Raji (cell line): ENCODE measurements around the gene PITPNC1.

Experiments used
- POLR2A ChIP-seq: IDR thresholded peaks from 2 replicates; pipeline ENCODE4 v1.6.1; 2011; ENCODE audit warnings: low read depth, low read length, control low read depth; ENCODE audit not compliant: insufficient read depth

PITPNC1 gene

DNA sequence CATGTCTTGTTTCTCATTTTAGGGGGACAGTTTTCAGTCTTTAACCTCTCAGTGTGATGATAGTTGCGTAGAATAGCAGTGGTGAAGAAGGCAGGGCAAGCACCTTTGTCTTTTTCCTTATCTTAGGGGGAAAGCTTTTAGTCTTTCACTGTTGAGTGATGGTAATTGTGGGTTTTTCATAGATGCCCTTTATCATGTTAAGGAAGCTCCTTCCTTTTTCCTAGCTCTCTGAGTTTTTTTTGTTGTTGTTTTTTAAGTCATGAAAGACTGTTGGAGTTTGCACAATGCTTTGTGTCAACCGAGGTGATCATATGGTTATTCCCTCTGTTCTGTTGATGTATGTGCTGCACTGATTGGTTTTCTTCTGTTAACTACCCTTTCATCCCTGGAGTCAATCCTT, 356.4 kb downstream of the PITPNC1 start:
- no peak for TF ChIP-seq POLR2A

DNA sequence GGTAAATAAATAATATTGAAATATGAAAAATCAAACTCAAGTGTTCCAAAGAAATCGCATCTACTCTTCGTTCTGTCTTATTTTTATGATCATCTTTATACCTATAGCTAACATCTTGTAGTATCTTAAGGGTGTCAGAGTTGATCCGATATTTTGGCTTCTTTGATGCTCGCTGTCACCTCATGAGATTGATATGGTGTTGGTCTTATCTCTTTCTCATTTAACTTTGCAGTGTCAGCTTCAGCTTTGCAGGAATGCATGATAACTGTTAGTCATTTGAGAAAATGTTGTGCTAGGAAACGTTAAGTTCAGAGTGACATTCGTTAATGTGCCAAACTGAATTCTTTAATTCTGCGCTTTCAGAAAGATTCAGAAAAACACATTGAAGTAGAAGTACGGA, 360.1 kb downstream of the PITPNC1 start:
- no peak for TF ChIP-seq POLR2A

DNA sequence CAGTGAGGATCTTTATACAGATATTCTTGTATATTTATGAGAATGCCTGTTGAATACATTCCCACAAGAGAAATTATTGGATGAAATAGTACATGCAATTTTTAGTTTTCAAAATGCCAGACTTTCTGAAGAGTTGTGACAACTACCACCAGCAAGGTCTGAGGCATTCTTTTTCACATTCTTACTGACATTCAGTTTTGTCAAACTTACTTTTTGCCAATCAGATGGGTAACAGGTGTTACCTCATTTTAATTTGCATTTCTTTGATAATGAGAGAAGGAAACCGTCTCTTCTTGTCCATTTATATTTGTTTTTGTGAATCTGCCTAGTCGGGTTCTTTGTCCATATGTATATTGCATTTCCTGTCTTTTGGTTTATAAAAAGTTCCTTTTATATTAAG, 364.9 kb downstream of the PITPNC1 start:
- TF ChIP-seq POLR2A: no peak
